Lung microvascular endothelial cell (primary cell): ENCODE results near the gene RNF207. TPM values are rescaled to one million over a fixed set of nuclear protein-coding genes. Genes with fewer than 3 reads are reported as not detected.

Experiments used
- DNase-seq, 2 donors: peaks; one replicate each; pipeline versions ENCODE4 v3.0.0 to v3.0.0-alpha.2; 2010; ENCODE audit warnings: low read depth in 2 of 2
- total RNA-seq: library from RNA; depleted of rRNA; stranded (reverse); fragments of >200 nt; gene quantifications from 2 replicates; pipeline ENCODE4 v1.2.1, GENCODE V29; 2014

The RNF207 gene
- total RNA-seq, 1 donor from 2014 or later: 2.4 TPM

GRCh38 chr1:6266641-6267040 lies 60.7 kb downstream of the RNF207 start:
- DNase-seq: no peak

GRCh38 chr1:6267686-6268322 lies 61.9 kb downstream of the RNF207 start:
- no peak for DNase-seq

GRCh38 chr1:6268415-6268814 lies 62.5 kb downstream of the RNF207 start:
- DNase-seq: no peak

GRCh38 chr1:6269296-6269695 lies 63.4 kb downstream of the RNF207 start:
- no peak for DNase-seq

DNA sequence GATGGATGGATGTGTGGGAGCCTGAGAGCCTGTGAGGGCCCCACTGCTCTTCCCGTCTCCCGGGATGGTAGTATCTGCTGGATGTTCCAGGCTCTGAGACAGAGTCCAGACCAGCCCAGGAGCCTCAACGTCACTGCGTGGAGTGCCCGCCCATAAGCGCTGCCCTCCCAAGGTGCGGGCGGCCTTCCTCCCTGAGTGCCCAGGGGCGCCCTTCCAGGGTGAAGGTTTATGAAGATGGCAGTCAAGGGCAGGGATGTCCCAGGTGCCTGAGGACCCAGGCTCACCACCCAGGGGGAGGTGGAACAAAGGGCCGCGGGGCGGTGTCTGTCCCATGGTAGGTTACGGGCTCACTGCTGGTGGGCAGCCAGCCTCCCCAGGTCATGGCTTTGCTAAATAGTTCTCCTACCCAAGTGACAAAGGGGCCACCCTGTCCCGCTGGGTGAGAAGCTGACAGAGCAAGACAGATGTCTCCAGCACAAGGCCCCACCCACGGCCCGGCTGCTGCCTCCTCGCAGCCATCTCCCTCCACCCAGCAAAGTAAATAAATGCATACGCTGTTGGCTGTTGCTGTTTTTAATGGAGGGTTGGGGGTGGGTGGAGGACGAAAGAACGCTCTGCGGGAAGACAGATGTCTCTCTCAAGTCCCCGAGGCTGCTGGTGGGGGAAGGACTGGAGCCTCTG lies 63.9 kb downstream of the RNF207 start:
- no peak for DNase-seq

GRCh38 chr1:6270401-6270800 lies 64.5 kb downstream of the RNF207 start:
- no peak for DNase-seq

Other genes with a start within 250 kb of the RNF207 start
- gene NPHP4, start 213.7 kb upstream of the RNF207 start, total RNA-seq: 1.4 and 1.5 TPM in 2 replicates
- gene KCNAB2, start 160.2 kb upstream of the RNF207 start, total RNA-seq: 0.65 and 0.99 TPM in 2 replicates
- gene CHD5, start 25.8 kb upstream of the RNF207 start, total RNA-seq: under 0.01 TPM in 2 replicates
- 149 and 152 TPM in 2 replicates for gene RPL22, start 6.5 kb upstream of the RNF207 start, total RNA-seq
- gene ICMT, start 29.8 kb downstream of the RNF207 start, total RNA-seq: 51.6 and 72.6 TPM in 2 replicates
- not detected in 2 replicates for gene HES3, start 38.1 kb downstream of the RNF207 start, total RNA-seq
- 1.7 and 3.0 TPM in 2 replicates for gene GPR153, start 55.0 kb downstream of the RNF207 start, total RNA-seq
- 10.7 and 25.1 TPM in 2 replicates for gene ACOT7, start 187.6 kb downstream of the RNF207 start, total RNA-seq
- 7.3 and 19.8 TPM in 2 replicates for gene HES2, start 213.8 kb downstream of the RNF207 start, total RNA-seq
- gene ESPN, start 218.7 kb downstream of the RNF207 start, total RNA-seq: 0.20 and 0.65 TPM in 2 replicates